IMR-90 (cell line): ENCODE measurements around the gene PIAS2. TPM values are rescaled to one million over a fixed set of nuclear protein-coding genes. Genes with fewer than 3 reads are reported as not detected.

ENCODE experiments used
- ATAC-seq: fragments of 200-7000 bp; cut with Tn5 transposase; 2 replicates; pipeline ENCODE4 v1.9.1; 2020; ENCODE audit warnings: low read depth, mild to moderate bottlenecking, moderate library complexity
- BruUV-seq: library from RNA; stranded (reverse); fragments of 400-500 nt; replicated peaks from 2 replicates; lab custom pipeline; 2021; lab: Mats Ljungman, UMichigan
- CTCF ChIA-PET: fragments of 300-600 bp; formaldehyde crosslinking; extraction: SDS; loops from one replicate; lab custom pipeline; 2021; ENCODE audit warnings: antibody characterized with exemption; lab: Yijun Ruan, JAX
- POLR2A ChIA-PET: fragments of 300-600 bp; sonication (Branson Sonifier 250); formaldehyde crosslinking; loops from one replicate; lab custom pipeline; 2022; ENCODE audit warnings: antibody characterized with exemption; ENCODE audit not compliant: unreplicated experiment; lab: Charles Lee
- DNase-seq: peaks from one replicate; pipeline ENCODE4 v3.0.0; 2013
- H2AFZ ChIP-seq: replicated peaks from 2 replicates; pipeline ENCODE3; 2013; ENCODE audit warnings: low read length, mild to moderate bottlenecking; ENCODE audit not compliant: poor library complexity
- H2AK5ac ChIP-seq: 2 replicates; pipeline ENCODE4 v1.6.1; 2013; ENCODE audit warnings: low read depth, low read length, inconsistent platforms
- H2AK9ac ChIP-seq: replicated peaks from 2 replicates; pipeline ENCODE3; 2013; ENCODE audit warnings: mild to moderate bottlenecking, low read depth, low read length, moderate library complexity; ENCODE audit not compliant: poor library complexity
- H2BK120ac ChIP-seq: 2 replicates; pipeline ENCODE4 v1.6.1; 2013; ENCODE audit warnings: low read depth, low read length, inconsistent platforms
- H2BK15ac ChIP-seq: 3 replicates; pipeline ENCODE4 v1.6.1; 2013; ENCODE audit warnings: low read depth, low read length, inconsistent platforms
- H2BK20ac ChIP-seq: 2 replicates; pipeline ENCODE4 v1.6.1; 2013; ENCODE audit warnings: low read depth, mild to moderate bottlenecking, inconsistent platforms, low read length, moderate library complexity
- H2BK5ac ChIP-seq: 2 replicates; pipeline ENCODE4 v1.6.1; 2013; ENCODE audit warnings: mild to moderate bottlenecking, low read depth, low read length, inconsistent platforms; ENCODE audit not compliant: poor library complexity, severe bottlenecking
- H3K14ac ChIP-seq: replicated peaks from 2 replicates; pipeline ENCODE4 v1.6.1; 2013; ENCODE audit warnings: low read depth, low read length, inconsistent platforms
- H3K18ac ChIP-seq: 2 replicates; pipeline ENCODE4 v1.6.1; 2013; ENCODE audit warnings: low read depth, low read length, control low read depth
- H3K23ac ChIP-seq: 2 replicates; pipeline ENCODE4 v1.6.1; 2013; ENCODE audit warnings: low read depth, low read length, inconsistent platforms
- H3K27ac ChIP-seq: 2 replicates; pipeline ENCODE4 v1.5.1; 2013; ENCODE audit warnings: mild to moderate bottlenecking, control low read depth, low read length; ENCODE audit not compliant: insufficient read depth
- H3K27me3 ChIP-seq: 2 replicates; pipeline ENCODE4 v1.6.1; 2013; ENCODE audit warnings: low read length; ENCODE audit not compliant: control insufficient read depth, insufficient read depth
- H3K36me3 ChIP-seq: 2 replicates; pipeline ENCODE4 v1.6.1; 2013; ENCODE audit warnings: low read length, mixed read lengths; ENCODE audit not compliant: control insufficient read depth, insufficient read depth
- H3K4ac ChIP-seq: 2 replicates; pipeline ENCODE4 v1.6.1; 2013; ENCODE audit warnings: low read depth, low read length, inconsistent platforms
- H3K4me1 ChIP-seq: 2 replicates; pipeline ENCODE4 v1.6.1; 2013; ENCODE audit warnings: low read length, mixed read lengths; ENCODE audit not compliant: control insufficient read depth, insufficient read depth
- H3K4me2 ChIP-seq: 2 replicates; pipeline ENCODE4 v1.6.1; 2013; ENCODE audit warnings: low read depth, mild to moderate bottlenecking, control low read depth, low read length, moderate library complexity
- H3K4me3 ChIP-seq: 2 replicates; pipeline ENCODE4 v1.5.1; 2013; ENCODE audit warnings: low read depth, mild to moderate bottlenecking, control low read depth, low read length, moderate library complexity; ENCODE audit not compliant: insufficient read depth
- H3K56ac ChIP-seq: 2 replicates; pipeline ENCODE4 v1.6.1; 2013; ENCODE audit warnings: low read length, inconsistent platforms; ENCODE audit not compliant: insufficient read depth; ENCODE audit errors: extremely low read depth
- H3K79me1 ChIP-seq, 2 experiments: 2 replicates each; pipeline ENCODE4 v1.6.1; 2013; ENCODE audit warnings: low read length in 2 of 2, inconsistent platforms in 1 of 2, low read depth in 1 of 2
- H3K9ac ChIP-seq: 2 replicates; pipeline ENCODE4 v1.6.1; 2013; ENCODE audit warnings: low read depth, low read length, control low read depth
- H3K9me1 ChIP-seq: 2 replicates; pipeline ENCODE4 v1.6.1; 2013; ENCODE audit warnings: low read length, inconsistent platforms; ENCODE audit not compliant: insufficient read depth
- H3K9me3 ChIP-seq: 2 replicates; pipeline ENCODE4 v1.6.1; 2013; ENCODE audit warnings: low read length; ENCODE audit not compliant: control insufficient read depth, insufficient read depth
- H4K20me1 ChIP-seq: 2 replicates; pipeline ENCODE4 v1.6.1; 2013; ENCODE audit warnings: low read length, inconsistent platforms; ENCODE audit not compliant: insufficient read depth
- H4K5ac ChIP-seq: 2 replicates; pipeline ENCODE4 v1.6.1; 2013; ENCODE audit warnings: mild to moderate bottlenecking, low read depth, low read length, control low read depth
- H4K8ac ChIP-seq, 2 experiments: 2 replicates each; pipeline ENCODE4 v1.6.1; 2013; ENCODE audit warnings: low read depth in 2 of 2, low read length in 2 of 2, control low read depth in 1 of 2, inconsistent platforms in 1 of 2
- H4K91ac ChIP-seq: 2 replicates; pipeline ENCODE4 v1.6.1; 2013; ENCODE audit warnings: low read depth, low read length, inconsistent platforms; ENCODE audit not compliant: insufficient read depth
- BHLHE40 ChIP-seq: fragments of 150-350 bp; IDR thresholded peaks from 2 replicates; pipeline ENCODE4 v1.6.1; 2016; ENCODE audit warnings: mild to moderate bottlenecking, low read depth, low read length
- CEBPB ChIP-seq: IDR thresholded peaks from 2 replicates; pipeline ENCODE4 v1.6.1; 2012; ENCODE audit warnings: low read depth, low read length, improper control_type of control experiment
- CTCF ChIP-seq: conservative IDR thresholded peaks from 2 replicates; pipeline ENCODE4 v1.5.1; 2012; ENCODE audit warnings: mild to moderate bottlenecking, low read depth, low read length, improper control_type of control experiment
- FOS ChIP-seq: fragments of 150-350 bp; IDR thresholded peaks from 2 replicates; pipeline ENCODE4 v1.6.1; 2016; ENCODE audit warnings: low read depth, low read length
- MAFK ChIP-seq: IDR thresholded peaks from 2 replicates; pipeline ENCODE4 v1.6.1; 2012; ENCODE audit warnings: low read depth, low read length, improper control_type of control experiment
- MAZ ChIP-seq: IDR thresholded peaks from 2 replicates; pipeline ENCODE4 v1.6.1; 2012; ENCODE audit warnings: low read depth, mild to moderate bottlenecking, low read length, improper control_type of control experiment, moderate library complexity, borderline replicate concordance
- MXI1 ChIP-seq: IDR thresholded peaks from 2 replicates; pipeline ENCODE4 v1.6.1; 2012; ENCODE audit warnings: low read depth, mild to moderate bottlenecking, low read length, moderate library complexity, borderline replicate concordance
- NFE2L2 ChIP-seq: fragments of 150-350 bp; IDR thresholded peaks from 2 replicates; pipeline ENCODE4 v1.6.1; 2016; ENCODE audit warnings: low read depth, mild to moderate bottlenecking, low read length
- POLR2A ChIP-seq: IDR thresholded peaks from 2 replicates; pipeline ENCODE4 v1.6.1; 2012; ENCODE audit warnings: mild to moderate bottlenecking, low read depth, low read length
- RAD21 ChIP-seq: IDR thresholded peaks from 2 replicates; pipeline ENCODE4 v1.6.1; 2012; ENCODE audit warnings: low read length, improper control_type of control experiment
- RFX5 ChIP-seq: IDR thresholded peaks from 2 replicates; pipeline ENCODE4 v1.8.0; 2012; ENCODE audit warnings: low read depth, mild to moderate bottlenecking, low read length, moderate library complexity
- SMC3 ChIP-seq: fragments of 150-350 bp; IDR thresholded peaks from 2 replicates; pipeline ENCODE4 v1.6.1; 2016; ENCODE audit warnings: low read depth, mild to moderate bottlenecking, antibody characterized with exemption, low read length, moderate library complexity
- USF2 ChIP-seq: fragments of 150-350 bp; IDR thresholded peaks from 2 replicates; pipeline ENCODE4 v1.6.1; 2017; ENCODE audit warnings: mild to moderate bottlenecking, antibody characterized with exemption, low read length, low read depth
- WGBS, 2 experiments: methylation state at CpG; one replicate each; pipeline versions ENCODE4 v1.1.5 to v1.1.7; 2013; ENCODE audit warnings: missing lambda C conversion rate in 2 of 2; ENCODE audit not compliant: insufficient read length in 1 of 2; ENCODE audit errors: extremely low coverage in 2 of 2; 5-methylcytosine and 5-hydroxymethylcytosine counted together
- dilution Hi-C: fragments of 300-500 bp; cut with HindIII; formaldehyde crosslinking; loops from one replicate; pipeline ENCODE4 v1.14.3; 2018; ENCODE audit warnings: low sequenced_read_pairs; ENCODE audit not compliant: unreplicated experiment
- in situ Hi-C: fragments of 300-500 bp; cut with MboI; formaldehyde crosslinking; loops from 3 replicates; pipeline ENCODE4 v1.14.3; 2019; ENCODE audit warnings: low sequenced_read_pairs, inconsistent platforms, mixed read lengths
- intact Hi-C: fragments of 100-400 bp; cut with micrococcal nuclease; formaldehyde crosslinking; loops from 2 replicates; pipeline ENCODE4 v1.10.0; 2022
- polyA plus RNA-seq, 3 experiments: library from polyadenylated mRNA; depleted of rRNA; stranded (reverse); fragments of >200 nt; gene quantifications; 2 replicates each; pipeline ENCODE4 v1.2.3, GENCODE V29; 2012; ENCODE audit warnings: low replicate concordance in 1 of 3
- total RNA-seq: library from RNA; depleted of rRNA; stranded (reverse); fragments of >200 nt; gene quantifications from 2 replicates; pipeline ENCODE4 v1.2.3, GENCODE V29; 2012

The PIAS2 gene
- total and polyA plus RNA-seq, 2 of the 4 experiments (the other 2 are of a cell fraction) = 15.1 to 28.9 TPM

- H3K4me3 ChIP-seq = no peak overlapping the region
- no peak overlapping the region for H3K23ac ChIP-seq
- H2BK5ac ChIP-seq = no peak overlapping the region
- ChIA-PET CTCF (no interaction called here), POLR2A (no interaction called here)
- no peaks in the 10 kb centered on the region for H3K27me3 ChIP-seq
- H2BK15ac ChIP-seq = no peak overlapping the region
- no peak overlapping the region for H4K8ac ChIP-seq
- DNase-seq = no peak
- H4K5ac ChIP-seq = no peak overlapping the region
- no peaks in the 10 kb centered on the region for H4K20me1 ChIP-seq
- H3K56ac ChIP-seq = no peak overlapping the region
- H2BK20ac ChIP-seq = no peak overlapping the region
- H3K9me1 ChIP-seq = 0 out of 2 replicates have a peak, but pooled peaks cover 4% of the 10 kb centered on the region
- WGBS, 2 experiments = no CpG with 5 or more reads among the region's 2 CpGs
- dilution Hi-C loops = no loop called here
- no peak for TF ChIP-seq MAFK
- no peak for TF ChIP-seq NFE2L2
- TF ChIP-seq CEBPB = no peak
- no peak for TF ChIP-seq POLR2A
- no peak for TF ChIP-seq CTCF
- no peak for TF ChIP-seq SMC3
- TF ChIP-seq FOS = no peak
- no peak for TF ChIP-seq USF2
- no peak for TF ChIP-seq MAZ
- no peak for TF ChIP-seq RAD21
- no peak for TF ChIP-seq BHLHE40
- TF ChIP-seq RFX5 = no peak
- no peak for TF ChIP-seq MXI1
- no peak overlapping the region for H4K91ac ChIP-seq
- H3K18ac ChIP-seq = no peak overlapping the region
- BruUV-seq = no TSS peak
- H3K14ac ChIP-seq = no peak overlapping the region
- no peak overlapping the region for H3K9ac ChIP-seq
- intact Hi-C loops = no loop called here
- no peak overlapping the region for H2AFZ ChIP-seq
- ATAC-seq = no peak
- no peak overlapping the region for H2BK120ac ChIP-seq
- H3K27ac ChIP-seq = no peak overlapping the region
- H3K4me2 ChIP-seq = no peak overlapping the region
- H2AK9ac ChIP-seq = no peak overlapping the region
- H3K4ac ChIP-seq = no peak overlapping the region
- peaks cover 2% of the 10 kb centered on the region for H3K36me3 ChIP-seq
- no peak overlapping the region for H2AK5ac ChIP-seq
- in situ Hi-C loops = no loop called here
- H3K79me1 ChIP-seq = peaks cover 0 to 7% of the 10 kb centered on the region in 2 experiments; a peak in 1 of 4 replicates
- no peaks in the 10 kb centered on the region for H3K4me1 ChIP-seq
- no peaks in the 10 kb centered on the region for H3K9me3 ChIP-seq
Measured at GRCh38 chr18:46832849-46833248, 84.5 kb downstream of the PIAS2 start.
